Ishikawa (cell line): Measurements from ENCODE around the gene TKT.

ENCODE experiments used
- CEBPB ChIP-seq: IDR thresholded peaks from 2 replicates; pipeline ENCODE4 v1.6.1; 2012
- CREB1 ChIP-seq: IDR thresholded peaks from 2 replicates; pipeline ENCODE4 v1.6.1; 2012; ENCODE audit warnings: low read depth
- EGR1 ChIP-seq: IDR thresholded peaks from 2 replicates; pipeline ENCODE4 v1.6.1; 2012
- EP300 ChIP-seq: IDR thresholded peaks from 2 replicates; pipeline ENCODE4 v1.6.1; 2012; ENCODE audit warnings: borderline replicate concordance
- FOXM1 ChIP-seq: IDR thresholded peaks from 2 replicates; pipeline ENCODE4 v1.6.1; 2012; ENCODE audit warnings: low read depth, borderline replicate concordance
- NFIC ChIP-seq: IDR thresholded peaks from 2 replicates; pipeline ENCODE4 v1.6.1; 2012
- RAD21 ChIP-seq: IDR thresholded peaks from 2 replicates; pipeline ENCODE4 v1.6.1; 2012; ENCODE audit warnings: low read depth
- TAF1 ChIP-seq: IDR thresholded peaks from 2 replicates; pipeline ENCODE4 v1.6.1; 2012; ENCODE audit warnings: low read depth, mild to moderate bottlenecking
- TCF12 ChIP-seq: IDR thresholded peaks from 2 replicates; pipeline ENCODE4 v1.6.1; 2012; ENCODE audit warnings: low read depth
- TEAD4 ChIP-seq: IDR thresholded peaks from 2 replicates; pipeline ENCODE4 v1.6.1; 2012
- YY1 ChIP-seq: IDR thresholded peaks from 2 replicates; pipeline ENCODE4 v1.6.1; 2012; ENCODE audit warnings: low read depth
- ZBTB7A ChIP-seq: IDR thresholded peaks from 2 replicates; pipeline ENCODE4 v1.6.1; 2012; ENCODE audit warnings: low read depth
- TF ChIP-seq, protein P1 (sequence below): IDR thresholded peaks from 2 replicates; pipeline ENCODE4 v1.6.1; 2012; ENCODE audit warnings: low read depth, mild to moderate bottlenecking
- TF ChIP-seq, protein P2 (sequence below): IDR thresholded peaks from 2 replicates; pipeline ENCODE4 v1.6.1; 2012
- TF ChIP-seq, protein P3 (sequence below): IDR thresholded peaks from 2 replicates; pipeline ENCODE4 v1.6.1; 2012

Gene TKT

DNA sequence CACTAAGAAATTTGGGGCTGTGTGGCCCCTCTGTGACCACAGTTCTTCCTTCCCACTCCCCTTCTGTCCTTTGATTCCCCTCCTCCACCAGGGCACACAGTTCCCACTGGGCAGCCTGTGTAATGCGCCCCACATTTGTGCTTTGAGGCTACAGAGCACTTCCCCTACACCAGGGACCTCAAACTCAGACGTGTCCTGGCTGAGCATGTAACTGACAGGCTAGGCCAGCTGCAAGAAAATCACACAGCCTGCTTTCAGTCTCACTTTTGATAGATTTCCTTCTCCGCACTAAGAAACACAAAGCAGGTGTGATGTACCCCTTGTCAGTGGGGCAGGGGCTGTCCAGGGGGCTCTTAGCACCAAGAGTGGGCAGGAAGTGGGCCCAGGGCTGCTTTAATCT lies 65.2 kb downstream of the TKT start:
- TF ChIP-seq, protein P1, sequence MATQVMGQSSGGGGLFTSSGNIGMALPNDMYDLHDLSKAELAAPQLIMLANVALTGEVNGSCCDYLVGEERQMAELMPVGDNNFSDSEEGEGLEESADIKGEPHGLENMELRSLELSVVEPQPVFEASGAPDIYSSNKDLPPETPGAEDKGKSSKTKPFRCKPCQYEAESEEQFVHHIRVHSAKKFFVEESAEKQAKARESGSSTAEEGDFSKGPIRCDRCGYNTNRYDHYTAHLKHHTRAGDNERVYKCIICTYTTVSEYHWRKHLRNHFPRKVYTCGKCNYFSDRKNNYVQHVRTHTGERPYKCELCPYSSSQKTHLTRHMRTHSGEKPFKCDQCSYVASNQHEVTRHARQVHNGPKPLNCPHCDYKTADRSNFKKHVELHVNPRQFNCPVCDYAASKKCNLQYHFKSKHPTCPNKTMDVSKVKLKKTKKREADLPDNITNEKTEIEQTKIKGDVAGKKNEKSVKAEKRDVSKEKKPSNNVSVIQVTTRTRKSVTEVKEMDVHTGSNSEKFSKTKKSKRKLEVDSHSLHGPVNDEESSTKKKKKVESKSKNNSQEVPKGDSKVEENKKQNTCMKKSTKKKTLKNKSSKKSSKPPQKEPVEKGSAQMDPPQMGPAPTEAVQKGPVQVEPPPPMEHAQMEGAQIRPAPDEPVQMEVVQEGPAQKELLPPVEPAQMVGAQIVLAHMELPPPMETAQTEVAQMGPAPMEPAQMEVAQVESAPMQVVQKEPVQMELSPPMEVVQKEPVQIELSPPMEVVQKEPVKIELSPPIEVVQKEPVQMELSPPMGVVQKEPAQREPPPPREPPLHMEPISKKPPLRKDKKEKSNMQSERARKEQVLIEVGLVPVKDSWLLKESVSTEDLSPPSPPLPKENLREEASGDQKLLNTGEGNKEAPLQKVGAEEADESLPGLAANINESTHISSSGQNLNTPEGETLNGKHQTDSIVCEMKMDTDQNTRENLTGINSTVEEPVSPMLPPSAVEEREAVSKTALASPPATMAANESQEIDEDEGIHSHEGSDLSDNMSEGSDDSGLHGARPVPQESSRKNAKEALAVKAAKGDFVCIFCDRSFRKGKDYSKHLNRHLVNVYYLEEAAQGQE, result no peak
- TF ChIP-seq NFIC, result no peak
- TF ChIP-seq EP300, result no peak
- no peak for TF ChIP-seq TAF1
- no peak for TF ChIP-seq CREB1
- TF ChIP-seq, protein P2, sequence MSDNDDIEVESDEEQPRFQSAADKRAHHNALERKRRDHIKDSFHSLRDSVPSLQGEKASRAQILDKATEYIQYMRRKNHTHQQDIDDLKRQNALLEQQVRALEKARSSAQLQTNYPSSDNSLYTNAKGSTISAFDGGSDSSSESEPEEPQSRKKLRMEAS, result no peak
- no peak for TF ChIP-seq TEAD4
- TF ChIP-seq ZBTB7A, result no peak

DNA sequence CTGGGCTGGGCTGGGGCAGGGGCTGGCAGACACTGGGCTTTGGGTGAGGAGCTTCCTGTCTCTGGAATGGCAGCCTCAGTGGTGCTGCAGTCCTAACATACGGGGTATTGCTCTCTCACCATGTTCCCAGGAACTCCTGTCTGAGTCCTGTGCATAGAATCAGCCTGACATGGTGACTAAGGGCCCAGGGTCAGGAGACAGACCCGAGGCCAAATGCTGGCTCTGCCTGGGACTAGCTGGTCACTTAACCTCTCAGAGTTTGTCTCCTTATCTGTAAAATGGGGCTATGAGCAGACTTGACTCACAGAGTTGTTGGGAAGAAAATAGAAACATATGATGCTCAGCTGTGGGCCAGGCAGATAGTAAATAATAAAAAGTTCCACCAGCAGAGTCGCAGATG lies 66.5 kb downstream of the TKT start:
- TF ChIP-seq ZBTB7A, result no peak
- no peak for TF ChIP-seq NFIC
- no peak for TF ChIP-seq TAF1
- TF ChIP-seq CEBPB, result no peak
- TF ChIP-seq, protein P1, result no peak
- TF ChIP-seq YY1, result no peak
- TF ChIP-seq EP300, result no peak
- no peak for TF ChIP-seq EGR1
- TF ChIP-seq TEAD4, result no peak
- TF ChIP-seq CREB1, result no peak
- TF ChIP-seq, protein P3, sequence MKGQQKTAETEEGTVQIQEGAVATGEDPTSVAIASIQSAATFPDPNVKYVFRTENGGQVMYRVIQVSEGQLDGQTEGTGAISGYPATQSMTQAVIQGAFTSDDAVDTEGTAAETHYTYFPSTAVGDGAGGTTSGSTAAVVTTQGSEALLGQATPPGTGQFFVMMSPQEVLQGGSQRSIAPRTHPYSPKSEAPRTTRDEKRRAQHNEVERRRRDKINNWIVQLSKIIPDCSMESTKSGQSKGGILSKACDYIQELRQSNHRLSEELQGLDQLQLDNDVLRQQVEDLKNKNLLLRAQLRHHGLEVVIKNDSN, result no peak
- no peak for TF ChIP-seq FOXM1
- TF ChIP-seq RAD21, result no peak

DNA sequence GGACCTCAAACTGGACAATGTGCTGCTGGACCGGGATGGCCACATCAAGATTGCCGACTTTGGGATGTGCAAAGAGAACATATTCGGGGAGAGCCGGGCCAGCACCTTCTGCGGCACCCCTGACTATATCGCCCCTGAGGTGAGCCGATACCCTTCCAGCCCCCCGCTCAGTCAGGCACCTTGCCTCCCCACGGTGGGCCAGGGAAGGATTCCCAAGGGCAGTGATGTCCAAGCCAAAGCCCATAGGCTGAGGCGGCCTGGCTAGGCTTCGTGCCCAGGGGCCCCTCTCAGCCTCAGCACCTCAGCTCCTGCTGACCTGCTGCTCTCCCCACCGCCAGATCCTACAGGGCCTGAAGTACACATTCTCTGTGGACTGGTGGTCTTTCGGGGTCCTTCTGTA lies 67.1 kb downstream of the TKT start:
- TF ChIP-seq TAF1 (no peak), EP300 (no peak), NFIC (no peak), TCF12 (no peak), TEAD4 (no peak), CEBPB (no peak), CREB1 (no peak), RAD21 (no peak), ZBTB7A (no peak), FOXM1 (no peak), EGR1 (no peak), YY1 (no peak)
- TF ChIP-seq, protein P3, result no peak
- TF ChIP-seq, protein P1, result no peak
- TF ChIP-seq, protein P2, result no peak

DNA sequence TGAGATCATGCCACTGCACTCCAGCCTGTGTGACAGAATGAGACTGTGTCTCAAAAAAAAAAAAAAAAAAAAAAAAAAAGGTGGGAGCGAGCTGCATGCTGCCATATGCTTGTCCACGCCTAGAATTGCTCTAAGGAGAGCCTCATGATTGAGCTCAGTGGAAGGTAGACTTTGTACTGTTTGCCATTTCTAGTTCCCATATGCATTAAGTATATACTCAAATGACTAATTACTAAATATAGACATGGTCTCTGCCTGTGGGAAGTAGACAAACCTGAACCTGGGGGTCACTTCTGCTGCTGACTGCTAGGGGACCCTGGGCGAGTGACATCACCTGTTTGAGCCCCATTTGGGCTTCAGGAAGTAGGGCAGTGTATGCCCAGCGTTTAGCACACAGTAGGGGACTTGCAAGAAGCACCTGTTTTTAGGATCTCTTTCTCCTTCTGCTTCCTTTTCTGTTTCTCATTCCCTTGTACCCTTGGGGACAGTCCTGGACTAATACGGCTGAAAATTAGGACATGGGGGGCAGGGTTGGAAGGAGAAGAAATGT lies 67.6 kb downstream of the TKT start:
- TF ChIP-seq TEAD4 (no peak), TAF1 (no peak), CREB1 (no peak), RAD21 (no peak), ZBTB7A (no peak), EP300 (no peak), TCF12 (no peak), CEBPB (no peak), EGR1 (no peak)
- TF ChIP-seq, protein P3, result no peak
- TF ChIP-seq, protein P1, result no peak
- TF ChIP-seq, protein P2, result no peak
